Ishikawa (cell line): ENCODE data around the gene GRIA3.

Experiments used
- CREB1 ChIP-seq: IDR thresholded peaks from 2 replicates; pipeline ENCODE4 v1.6.1; 2012; ENCODE audit warnings: low read depth
- EGR1 ChIP-seq: IDR thresholded peaks from 2 replicates; pipeline ENCODE4 v1.6.1; 2012
- EP300 ChIP-seq: IDR thresholded peaks from 2 replicates; pipeline ENCODE4 v1.6.1; 2012; ENCODE audit warnings: borderline replicate concordance
- FOXM1 ChIP-seq: IDR thresholded peaks from 2 replicates; pipeline ENCODE4 v1.6.1; 2012; ENCODE audit warnings: low read depth, borderline replicate concordance
- MAX ChIP-seq: IDR thresholded peaks from 2 replicates; pipeline ENCODE4 v1.6.1; 2012
- TAF1 ChIP-seq: IDR thresholded peaks from 2 replicates; pipeline ENCODE4 v1.6.1; 2012; ENCODE audit warnings: low read depth, mild to moderate bottlenecking
- TCF12 ChIP-seq: IDR thresholded peaks from 2 replicates; pipeline ENCODE4 v1.6.1; 2012; ENCODE audit warnings: low read depth
- YY1 ChIP-seq: IDR thresholded peaks from 2 replicates; pipeline ENCODE4 v1.6.1; 2012; ENCODE audit warnings: low read depth

GRCh38 chrX:123408821-123409737, 225.0 kb downstream of the GRIA3 start:
- TF ChIP-seq EP300 (no peak), CREB1 (no peak), FOXM1 (no peak), EGR1 (no peak), YY1 (no peak), MAX (no peak), TAF1 (no peak), TCF12 (no peak)
